Measurements from ENCODE around the gene ATP5F1E. TPM values are rescaled to one million over a fixed set of nuclear protein-coding genes. Genes with fewer than 3 reads are reported as not detected.

ATP5F1E gene
- 65.2 and 77.9 TPM in 2 replicates for total RNA-seq

DNA sequence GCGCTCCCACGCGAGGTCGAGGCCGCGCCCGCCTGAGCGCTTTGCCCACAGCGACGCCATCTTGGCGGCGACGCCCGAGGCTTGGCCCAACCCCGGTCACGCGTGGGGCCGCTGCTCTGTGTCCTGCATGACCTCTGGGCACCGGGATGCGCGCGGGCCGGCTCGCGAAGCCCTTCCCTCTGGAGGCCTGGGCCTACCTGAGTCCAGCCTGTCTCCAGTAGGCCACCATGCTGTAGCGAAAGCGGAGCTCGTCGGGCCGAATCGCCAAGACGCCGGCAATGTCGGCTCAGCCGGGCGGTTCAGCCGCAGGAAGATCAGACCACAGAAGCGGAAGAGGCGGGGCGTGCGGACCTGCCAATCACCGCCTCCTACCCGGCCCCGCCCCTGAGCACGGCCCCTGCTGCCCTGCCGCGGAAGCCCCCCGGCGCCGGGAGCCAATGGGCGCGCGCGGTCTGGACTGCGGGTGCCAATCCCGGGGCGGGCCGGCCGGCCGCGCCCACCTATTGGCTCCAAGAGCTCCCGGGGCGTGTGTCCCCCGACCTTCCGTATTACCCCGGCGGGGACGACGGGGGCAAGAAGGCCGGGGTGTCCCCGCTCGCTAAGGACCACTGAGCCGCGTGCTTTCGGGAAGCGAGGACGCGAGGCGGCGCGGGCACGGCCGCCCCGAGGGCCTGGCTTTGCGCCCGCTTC, at the start of gene ATP5F1E:
Gene ATP5F1E, minus strand, starts transcription at position 313 of the 690 bp plus-strand sequence. Its CDS starts 84 bp downstream, at position 229.

DNA sequence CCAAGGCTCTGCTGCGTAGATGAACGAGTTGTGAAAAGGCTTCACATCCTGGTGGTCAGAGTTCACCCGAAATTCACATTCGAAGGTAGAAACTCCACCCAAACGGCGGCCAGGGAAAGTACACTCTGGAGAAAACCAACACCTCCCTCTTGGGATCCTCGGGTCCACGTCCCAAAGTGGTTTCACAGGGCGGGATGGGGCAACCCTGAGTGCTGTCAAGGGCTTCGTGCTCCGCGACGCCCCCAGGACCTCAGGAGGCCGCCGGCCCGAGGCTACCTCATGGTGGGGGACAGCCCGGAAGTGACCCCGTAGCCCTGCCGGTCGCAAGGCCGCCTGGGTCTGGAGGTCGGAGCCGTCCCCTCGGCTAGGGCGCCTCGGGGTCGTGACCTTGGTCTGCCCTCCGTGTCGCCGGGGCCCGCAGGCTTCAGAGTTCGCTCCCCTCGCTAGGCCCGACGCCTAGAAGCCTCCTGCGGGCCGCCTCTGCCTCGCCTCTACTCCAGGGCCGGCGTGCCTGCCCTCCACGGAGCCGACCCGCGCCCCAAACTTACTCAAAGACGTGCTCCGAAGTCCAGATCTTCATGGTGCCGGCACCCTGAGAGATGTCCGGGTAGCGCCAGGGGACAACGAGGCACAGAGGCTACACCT, 10.1 kb upstream of the ATP5F1E start, which contains the start of gene PRELID3B:
Gene PRELID3B, minus strand, starts transcription at position 636 of the 645 bp plus-strand sequence. Its CDS starts 56 bp downstream, at position 580.

GRCh38 chr20:59019217-59019616, 12.9 kb downstream of the ATP5F1E start, which contains the start of gene TUBB1:
TUBB1 (plus strand) TSS chr20:59019429; CDS start chr20:59019523, 94 bp downstream.

GRCh38 chr20:59006864-59007664, 25.1 kb downstream of the ATP5F1E start, which contains the start of gene CTSZ:
CTSZ (minus strand) TSS chr20:59007254; CDS start chr20:59007128, 126 bp downstream.

GRCh38 chr20:58980711-58981627, 51.2 kb downstream of the ATP5F1E start, which contains the start of gene NELFCD:
NELFCD (plus strand) TSS chr20:58981256; CDS start chr20:58981310, 54 bp downstream.

Other genes with a start within 250 kb of the ATP5F1E start
- 0.11 TPM in 1 of 2 replicates, not detected in the other for gene GNAS-AS1, start 181.4 kb downstream of the ATP5F1E start, total RNA-seq
- 312 TPM in 2 replicates for gene GNAS, start 179.6 kb downstream of the ATP5F1E start, total RNA-seq
- gene NELFCD, start 51.1 kb downstream of the ATP5F1E start, total RNA-seq: 49.1 and 60.6 TPM in 2 replicates
- gene CTSZ, start 25.1 kb downstream of the ATP5F1E start, total RNA-seq: 180 and 324 TPM in 2 replicates
- gene TUBB1, start 12.9 kb downstream of the ATP5F1E start, total RNA-seq: not detected in 2 replicates
- gene PRELID3B, start 10.5 kb upstream of the ATP5F1E start, total RNA-seq: 94.8 and 99.9 TPM in 2 replicates
- 0.17 and 0.22 TPM in 2 replicates for gene ZNF831, start 131.5 kb upstream of the ATP5F1E start, total RNA-seq

All from dermis lymphatic vessel endothelial cell (primary cell).